NOMO-1 (cell line): ENCODE data around the gene COL18A1.
A peak's percentile ranks its signal among the peaks of the same experiment; 100 is the strongest.
"Not testable (repeated sequence)": the region's sequence is repeated elsewhere in the genome, so short reads cannot be mapped to it uniquely, and the experiment has no call there.

Experiments used
- DNase-seq, 2 experiments: peaks; one replicate each; lab custom pipeline; 2025; ENCODE audit not compliant: unreplicated experiment in 2 of 2; lab: John Stamatoyannopoulos, UW

Gene COL18A1

DNA sequence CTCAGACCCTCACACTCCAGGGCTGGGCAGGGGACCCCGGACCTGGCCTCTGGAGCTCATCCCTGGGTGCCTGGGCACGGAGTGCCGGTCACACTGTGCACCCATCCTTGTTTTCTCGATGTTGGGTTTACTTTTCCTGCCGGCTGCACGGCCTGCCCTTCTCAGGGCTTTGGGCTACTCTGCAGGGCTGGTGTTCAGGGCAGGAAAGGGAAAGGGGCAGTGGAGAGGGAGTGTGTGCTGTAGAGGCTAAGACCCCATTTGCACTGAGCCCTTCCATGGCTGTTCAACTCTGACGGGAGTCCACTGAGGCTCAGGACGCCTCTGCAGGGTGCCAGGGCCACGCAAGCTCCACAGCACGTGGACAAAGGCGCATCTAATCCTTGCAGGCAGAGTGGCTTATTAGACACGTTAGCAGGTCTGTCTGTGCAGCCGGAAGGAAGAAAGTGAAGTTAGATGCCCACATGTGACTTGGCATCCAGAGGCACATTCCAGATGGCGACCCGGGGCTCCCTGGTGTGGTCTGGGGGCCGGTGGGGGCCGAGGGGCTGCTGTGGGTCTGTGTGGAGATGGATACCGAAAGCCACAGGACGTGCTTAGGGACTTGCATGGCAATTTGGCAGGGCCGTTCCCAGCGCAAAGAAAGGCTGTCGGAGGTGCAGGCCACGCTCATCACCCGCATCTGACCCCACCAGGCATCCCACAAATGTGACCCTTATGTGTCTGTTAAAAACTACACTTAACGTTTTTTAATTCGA is 33.6 kb downstream of the COL18A1 start:
- DNase-seq: no peak

- DNase-seq: peak; percentile 86
These were observed 34.4 kb downstream of the COL18A1 start for GRCh38 chr21:45439161-45439872.

- no peak for DNase-seq
These were observed 35.0 kb downstream of the COL18A1 start for GRCh38 chr21:45439901-45440461.

- no peak for DNase-seq
These were observed 35.9 kb downstream of the COL18A1 start for GRCh38 chr21:45440736-45441350.

DNA sequence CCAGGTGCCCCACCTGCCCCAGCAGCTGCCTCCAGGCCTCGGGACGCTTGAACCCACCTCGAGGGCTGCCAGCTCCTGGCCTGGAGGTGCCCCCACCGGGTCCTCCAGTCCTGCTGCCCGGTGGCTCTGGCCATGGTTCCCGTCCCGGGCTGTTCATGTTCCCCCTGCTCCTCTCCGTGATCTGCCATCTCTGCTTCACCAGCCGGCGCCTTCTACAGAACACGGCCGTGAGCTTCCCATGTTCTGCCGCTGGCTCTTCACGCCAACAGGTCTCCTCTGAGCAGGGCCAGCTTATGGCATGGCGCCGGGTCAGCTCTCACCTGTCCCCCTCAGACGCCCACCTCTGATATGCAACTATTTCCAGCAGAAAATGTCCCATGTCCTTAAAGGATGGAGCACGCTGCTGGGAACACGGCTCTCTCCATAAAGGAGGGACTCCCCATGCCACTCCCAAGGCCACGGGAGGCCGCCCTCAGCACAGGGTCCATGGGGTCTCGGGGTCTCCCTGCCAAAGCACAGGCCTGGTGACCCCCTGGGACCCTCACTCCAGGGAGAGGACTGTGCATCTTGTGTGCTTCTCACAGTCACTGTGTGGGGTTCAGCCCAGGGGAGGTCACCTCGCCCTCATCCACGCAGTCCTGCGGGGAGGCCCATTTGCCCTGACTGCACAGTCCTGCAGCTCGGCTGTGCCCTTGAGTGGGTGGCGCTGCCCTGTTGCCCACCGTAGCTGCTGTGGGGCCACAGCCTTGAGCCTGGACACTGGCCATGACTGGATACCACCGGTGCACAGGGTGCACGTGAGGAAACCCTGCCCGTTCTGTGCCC is 36.7 kb downstream of the COL18A1 start:
- DNase-seq: no peak

DNA sequence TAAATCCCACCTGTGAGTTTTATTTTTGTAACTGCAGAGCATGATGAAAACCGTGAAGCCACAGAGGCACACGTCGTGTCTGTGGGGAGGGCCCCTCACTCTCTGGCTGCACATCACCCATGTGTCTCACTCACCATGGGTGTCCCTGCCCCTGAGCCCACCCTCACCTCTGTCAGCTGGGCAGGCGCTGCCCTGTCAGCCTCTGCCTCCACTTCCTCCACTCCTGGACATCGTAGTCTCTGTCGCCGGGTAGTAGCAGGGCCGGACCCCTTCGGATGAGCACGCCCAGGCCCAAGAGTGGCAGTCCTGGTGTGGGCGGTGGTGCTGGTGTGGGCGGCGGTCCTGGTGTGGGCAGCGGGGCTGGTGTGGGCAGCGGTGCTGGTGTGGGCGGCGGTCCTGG is 37.3 kb downstream of the COL18A1 start:
- DNase-seq: no peak

DNA sequence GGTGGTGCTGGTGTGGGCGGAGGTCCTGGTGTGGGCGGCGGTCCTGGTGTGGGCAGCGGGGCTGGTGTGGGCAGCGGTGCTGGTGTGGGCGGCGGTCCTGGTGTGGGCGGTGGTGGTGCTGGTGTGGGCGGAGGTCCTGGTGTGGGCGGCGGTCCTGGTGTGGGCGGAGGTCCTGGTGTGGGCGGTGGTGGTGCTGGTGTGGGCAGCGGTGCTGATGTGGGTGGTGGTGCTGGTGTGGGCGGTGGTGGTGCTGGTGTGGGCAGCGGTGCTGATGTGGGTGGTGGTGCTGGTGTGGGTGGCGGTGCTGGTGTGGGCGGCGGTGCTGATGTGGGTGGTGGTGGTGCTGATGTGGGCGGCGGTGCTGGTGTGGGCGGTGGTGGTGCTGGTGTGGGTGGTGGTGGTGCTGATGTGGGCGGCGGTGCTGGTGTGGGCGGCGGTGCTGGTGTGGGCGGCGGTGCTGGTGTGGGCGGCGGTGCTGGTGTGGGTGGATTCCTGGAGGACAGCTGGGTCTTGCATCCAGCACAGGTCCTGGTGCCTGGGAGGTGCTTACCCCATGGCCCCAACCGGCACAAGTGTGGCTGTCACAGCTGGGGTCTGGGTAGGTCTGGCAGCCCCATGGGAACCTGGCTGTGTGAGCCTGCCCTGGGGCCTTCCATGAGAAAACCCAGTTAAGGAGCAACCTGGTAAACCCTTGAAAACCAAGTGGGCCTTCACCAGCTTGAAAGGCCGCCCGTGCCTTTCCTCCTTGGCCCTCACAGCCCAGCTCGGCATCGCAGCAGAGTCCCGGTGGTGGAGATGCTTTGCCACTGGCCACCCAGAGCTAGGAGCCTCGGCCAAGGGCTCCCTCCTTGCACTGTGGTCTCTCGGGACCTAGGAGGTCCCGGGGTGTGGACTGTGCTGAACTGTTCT is 38.0 kb downstream of the COL18A1 start:
- DNase-seq: not testable (repeated sequence)

- peak; percentile 40 to 44 for DNase-seq
These were observed 38.7 kb downstream of the COL18A1 start for GRCh38 chr21:45443595-45444181.

DNA sequence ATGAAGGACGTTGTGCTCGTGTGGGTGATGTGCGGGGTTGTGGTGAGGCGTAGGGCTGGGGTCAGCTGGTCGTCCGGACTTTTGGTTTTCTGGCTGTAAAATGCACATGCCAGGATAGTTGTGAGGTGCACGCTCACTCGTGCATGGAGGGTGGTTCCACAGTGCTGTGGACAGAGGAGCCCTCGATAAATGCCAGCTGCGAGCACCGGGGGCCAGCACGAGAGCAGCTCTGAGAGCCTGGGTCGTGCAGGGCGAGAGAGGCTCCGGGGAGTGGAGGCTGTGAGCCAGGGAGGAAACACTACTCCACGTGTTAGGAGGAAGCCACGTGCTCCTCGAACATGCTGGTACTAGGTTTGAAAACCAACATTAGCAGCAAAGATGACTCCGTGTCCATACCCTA is 39.4 kb downstream of the COL18A1 start:
- DNase-seq: no peak

DNA sequence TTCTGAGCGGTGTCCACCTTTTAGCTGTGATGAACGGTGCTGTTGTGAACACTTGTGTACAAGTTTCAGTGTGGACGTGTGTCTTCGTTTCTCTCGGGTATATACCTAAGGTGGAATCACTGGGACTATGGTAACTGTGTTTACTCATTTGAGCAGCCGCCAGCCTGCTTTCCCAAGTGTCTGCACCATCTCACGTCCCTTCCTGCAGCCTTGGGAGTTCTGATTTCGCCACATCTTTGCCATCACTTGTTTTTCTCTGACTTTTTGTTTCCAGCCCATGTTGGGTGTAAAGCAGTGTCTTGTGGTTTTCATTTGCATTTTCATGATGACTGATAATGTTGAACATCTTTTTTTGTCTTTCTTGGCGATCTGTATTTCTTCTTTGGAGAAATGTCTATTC is 40.4 kb downstream of the COL18A1 start:
- DNase-seq: no peak

DNA sequence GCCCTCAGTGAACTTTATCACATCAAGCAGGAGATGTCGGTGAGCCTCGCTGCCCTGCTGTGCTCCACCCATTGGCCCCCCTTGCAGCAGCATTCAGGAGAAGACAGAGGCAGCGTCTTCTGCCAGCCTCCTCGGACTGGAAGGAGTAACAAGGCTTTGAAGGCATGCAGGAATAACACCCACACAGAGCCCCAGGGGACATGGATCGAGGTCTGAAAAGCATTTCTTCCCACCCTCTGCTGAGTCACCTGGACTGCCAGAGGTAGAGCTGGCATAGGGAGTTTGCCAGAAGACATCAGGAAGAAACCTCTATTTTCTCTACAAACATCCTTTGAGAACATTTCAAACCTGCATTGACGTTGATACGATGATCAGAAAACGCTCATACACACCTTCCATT is 42.9 kb downstream of the COL18A1 start:
- no peak for DNase-seq

DNA sequence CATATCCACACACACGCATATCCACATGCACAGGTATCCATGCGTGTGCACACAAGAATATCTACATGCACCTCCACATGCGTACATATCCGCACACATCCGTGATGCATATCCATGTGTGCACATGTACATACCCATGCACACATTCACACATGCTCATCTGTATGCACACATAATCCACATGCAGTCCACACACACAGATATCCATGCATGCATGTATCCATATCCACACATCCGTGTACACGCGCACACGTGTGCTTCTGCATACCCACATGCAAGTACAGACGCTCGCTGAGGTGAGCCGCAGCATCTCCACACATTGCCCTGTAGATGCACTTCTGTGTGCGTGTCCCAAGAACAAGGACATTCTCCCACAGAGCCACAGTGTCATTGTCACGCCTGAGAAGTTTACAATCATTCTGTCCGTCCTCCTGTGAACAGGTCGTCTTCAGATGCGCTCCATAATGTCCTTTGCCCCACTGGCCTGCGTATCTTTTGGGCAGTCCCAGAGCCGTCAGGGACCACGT is 43.4 kb downstream of the COL18A1 start:
- DNase-seq: no peak

DNA sequence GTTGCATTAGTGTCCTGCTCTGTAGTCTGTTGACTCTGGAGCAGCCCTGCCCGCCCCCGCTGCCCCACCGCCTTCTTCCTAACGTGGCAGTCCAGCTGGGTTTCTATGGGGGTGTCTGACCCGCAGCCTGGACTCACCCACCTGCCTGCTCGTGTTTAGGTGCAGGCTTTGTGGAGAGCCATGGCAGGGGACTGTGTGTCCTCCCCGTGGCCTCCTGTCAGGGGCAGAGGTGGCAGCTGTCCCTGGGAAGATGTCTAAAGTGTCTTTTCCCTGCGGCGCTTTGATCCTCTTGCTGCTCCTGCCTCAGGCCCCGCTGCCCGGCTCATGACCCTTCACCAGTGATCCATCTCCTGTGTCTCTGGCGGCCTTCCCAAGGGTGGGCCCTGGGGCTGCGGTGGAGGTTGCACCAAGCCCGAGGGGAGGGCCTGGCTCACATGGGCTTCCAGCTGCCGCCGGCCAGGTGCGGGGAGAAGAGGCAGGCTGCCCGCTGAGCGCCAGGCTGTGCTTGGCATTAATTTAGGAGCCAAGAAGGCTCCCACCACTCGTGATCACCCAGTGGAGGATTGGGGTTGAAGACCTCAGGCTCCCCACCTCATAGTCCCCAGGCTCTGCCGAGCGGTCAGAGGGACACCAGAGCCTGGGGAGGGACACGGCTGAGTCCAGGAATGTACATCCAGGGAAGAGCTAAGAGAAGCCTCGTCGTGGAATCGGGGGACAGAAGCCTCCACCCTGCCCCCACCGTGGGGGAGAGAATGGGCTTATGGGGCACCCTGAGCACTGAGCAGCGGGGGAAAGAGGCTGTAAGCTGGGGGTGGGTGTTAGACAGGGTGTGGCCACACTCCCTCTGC is 44.1 kb downstream of the COL18A1 start:
- no peak for DNase-seq

- no peak for DNase-seq
These were observed 44.9 kb downstream of the COL18A1 start for GRCh38 chr21:45449658-45450422.

GRCh38 chr21:45450423-45451090 is 45.6 kb downstream of the COL18A1 start:
- DNase-seq: no peak

DNA sequence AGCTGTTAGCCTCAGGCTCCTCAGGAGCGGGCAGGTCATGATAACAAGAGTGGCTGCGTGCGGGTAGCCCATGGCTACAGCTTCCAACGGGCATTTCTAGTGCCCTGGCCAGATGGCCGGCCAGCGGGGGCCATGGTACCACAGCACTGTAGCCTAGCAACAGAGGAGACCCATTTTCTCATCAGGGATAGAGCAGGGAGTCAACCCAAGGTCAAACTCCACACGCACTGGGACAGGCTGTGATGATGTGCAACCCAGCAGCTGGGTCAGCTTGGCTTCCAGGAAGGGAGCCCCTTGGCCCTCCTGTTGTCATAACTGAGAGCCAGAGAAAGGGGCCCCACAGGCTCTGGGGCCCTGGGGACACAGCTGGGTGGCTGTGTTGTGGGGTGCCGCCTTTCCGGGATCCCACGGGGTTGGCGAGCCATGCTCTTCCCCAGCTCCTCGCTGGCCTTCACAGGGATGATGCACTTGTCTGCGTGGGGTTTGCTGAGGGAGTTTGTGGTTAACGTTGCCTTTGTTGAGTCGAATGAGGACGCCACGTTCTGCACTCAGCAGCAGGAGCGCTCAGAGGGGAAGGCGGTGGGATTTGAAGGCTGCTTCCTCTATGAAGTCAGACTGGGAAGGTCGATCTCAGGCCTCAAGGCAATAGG is 46.3 kb downstream of the COL18A1 start:
- no peak for DNase-seq
